Right ventricle myocardium inferior (tissue), 1 donor: ENCODE data around the gene ATP11A. TPM values are rescaled to one million over a fixed set of nuclear protein-coding genes. Genes with fewer than 3 reads are reported as not detected.
"Not testable (repeated sequence)": the region's sequence is repeated elsewhere in the genome, so short reads cannot be mapped to it uniquely, and the experiment has no call there.

Experiments
- ATAC-seq: fragments of 200-7000 bp; cut with Tn5 transposase; one replicate; pipeline ENCODE4 v1.9.1; 2020; ENCODE audit warnings: mild to moderate bottlenecking, moderate library complexity
- DNase-seq: peaks from one replicate; pipeline ENCODE4 v3.0.0; 2021; ENCODE audit errors: missing footprints
- intact Hi-C: fragments of 100-400 bp; cut with DNase I; formaldehyde crosslinking; loops from one replicate; pipeline ENCODE4 v1.11.0; 2022
- total RNA-seq: library from RNA; stranded (reverse); fragmentation: NEBNext Ultra II Directional; extraction: Animal tissue kit (Norgen Biotek cat#: 25700); gene quantifications from one replicate; pipeline ENCODE4 v1.2.1, GENCODE V29; 2021
- donor health status: DM: no; HTN: yes; CAD: no; lungs with severe emphysema.

Gene ATP11A
- total RNA-seq, 1 donor from 2014 or later, result 89.9 TPM

GRCh38 chr13:112664501-112665203, 25.2 kb upstream of the ATP11A start:
- ATAC-seq (no peak), DNase-seq (peak; percentile 48)
- intact Hi-C loops, result no loop called here

GRCh38 chr13:112668924-112669323, 20.9 kb upstream of the ATP11A start:
- no peak for ATAC-seq

DNA sequence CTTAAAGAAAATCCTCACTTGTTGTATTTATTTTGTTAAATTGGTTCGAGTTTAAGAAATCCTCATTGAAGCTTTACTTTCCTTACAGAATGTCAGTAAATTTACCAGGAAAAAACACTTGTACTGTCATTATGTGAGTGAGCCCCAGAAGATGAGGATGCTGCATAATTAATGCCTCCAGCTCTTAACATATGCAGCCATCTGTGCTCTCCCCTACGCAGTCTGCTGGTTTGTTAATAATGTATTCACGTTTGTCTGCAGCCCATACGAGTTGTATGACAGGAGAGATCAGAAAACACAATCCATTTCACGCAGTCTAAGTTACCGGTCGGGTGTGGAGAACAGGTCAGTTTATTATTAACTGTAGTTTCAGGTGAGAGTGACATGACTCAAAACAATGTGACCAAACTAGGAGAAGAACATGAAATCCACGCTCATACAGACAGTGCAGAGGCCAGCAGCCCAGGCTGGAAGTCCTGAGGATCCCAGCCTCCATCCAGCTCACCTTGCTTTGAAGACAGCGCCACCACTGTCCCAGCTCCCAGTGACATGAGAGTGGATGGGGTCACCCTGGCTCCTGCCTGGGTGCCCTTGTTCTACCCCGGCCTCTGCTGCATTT, 19.8 kb upstream of the ATP11A start:
- intact Hi-C loops, result no loop called here
- ATAC-seq (no peak), DNase-seq (no peak)

More at GRCh38 chr13:112668924-112669323, 20.9 kb upstream of the ATP11A start:
- intact Hi-C loops, result no loop called here
- no peak for DNase-seq

- ATAC-seq (no peak), DNase-seq (no peak)
- intact Hi-C loops, result no loop called here
Observed at GRCh38 chr13:112670864-112671263, 19.0 kb upstream of the ATP11A start.

GRCh38 chr13:112671359-112671758, 18.5 kb upstream of the ATP11A start:
- intact Hi-C loops, result no loop called here
- no peak for ATAC-seq
- DNase-seq, result no peak

DNA sequence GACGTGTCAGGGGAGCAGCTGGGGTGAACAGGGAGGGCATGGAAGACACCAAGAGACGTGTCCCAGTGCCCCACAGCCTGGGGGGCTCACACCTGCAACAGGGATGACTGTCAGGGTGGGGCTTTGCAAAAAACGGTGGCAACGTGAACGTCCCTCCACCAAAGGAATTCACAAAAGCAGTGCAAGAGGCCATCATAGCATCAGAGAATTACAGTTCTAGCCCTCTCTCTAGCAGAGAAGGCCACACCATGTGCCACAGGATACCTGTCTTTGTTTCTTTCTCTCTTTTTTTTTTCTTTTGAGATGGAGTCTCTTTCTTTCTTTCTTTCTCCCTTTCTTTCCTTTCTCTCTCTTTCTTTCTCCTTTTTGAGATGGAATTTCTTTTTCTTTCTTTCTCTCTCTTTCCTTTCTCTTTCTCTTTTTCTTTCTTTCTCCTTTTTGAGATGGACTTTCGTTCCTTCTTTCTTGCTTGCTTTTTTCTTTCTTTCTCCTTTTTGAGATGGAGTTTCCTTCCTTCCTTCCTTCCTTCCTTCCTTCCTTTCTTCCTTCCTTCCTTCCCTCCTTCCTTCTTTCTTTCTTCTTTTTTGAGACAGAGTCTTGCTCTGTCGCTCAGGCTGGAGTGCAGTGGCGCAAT, 17.1 kb upstream of the ATP11A start:
- intact Hi-C loops, result no loop called here
- ATAC-seq (no peak), DNase-seq (no peak)

DNA sequence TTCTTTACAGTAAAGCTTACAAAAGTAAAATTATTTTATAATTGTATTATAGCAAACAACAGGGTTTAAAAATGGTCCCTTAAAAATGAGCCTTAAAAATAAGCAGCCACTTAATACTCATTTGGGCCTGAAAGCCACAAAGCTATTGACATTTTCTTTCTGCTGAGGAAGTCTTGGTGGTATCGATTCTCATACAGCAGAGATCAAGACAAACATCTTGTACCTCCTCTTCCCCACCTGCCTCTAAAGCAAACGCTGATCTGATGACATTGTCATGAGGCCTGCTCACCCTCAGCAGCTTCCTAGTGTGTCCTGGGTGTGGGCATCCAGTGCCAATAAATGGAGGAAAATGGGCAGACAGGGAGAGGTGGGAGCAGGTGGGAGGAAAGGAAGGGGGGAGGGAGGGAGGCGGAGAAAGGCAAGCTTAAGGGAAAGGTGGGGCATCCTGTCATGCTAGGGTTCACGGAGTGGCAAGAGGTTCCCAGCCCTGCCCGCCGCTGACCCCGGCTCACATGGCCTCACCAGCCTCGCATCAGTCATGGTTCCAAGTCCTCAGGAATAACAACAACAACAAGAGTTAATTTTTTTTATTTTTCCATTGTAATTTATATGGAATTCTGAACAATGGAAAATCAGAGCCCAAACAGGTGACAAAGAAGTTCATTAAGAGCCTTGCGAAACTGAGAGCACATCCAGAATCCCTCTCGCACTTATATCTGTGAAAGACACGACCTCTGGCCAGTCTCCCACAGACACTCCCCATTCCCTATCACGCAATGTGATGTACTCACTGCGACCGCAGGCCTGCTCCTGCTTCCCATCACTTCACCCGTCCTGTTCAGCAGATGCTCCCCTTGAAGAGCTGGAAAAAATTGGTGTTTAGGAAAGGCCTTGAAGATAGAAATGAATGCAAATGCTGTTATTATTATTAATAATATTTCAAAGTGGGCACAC, 15.1 kb upstream of the ATP11A start:
- ATAC-seq, result no peak
- intact Hi-C loops, result no loop called here
- no peak for DNase-seq

DNA sequence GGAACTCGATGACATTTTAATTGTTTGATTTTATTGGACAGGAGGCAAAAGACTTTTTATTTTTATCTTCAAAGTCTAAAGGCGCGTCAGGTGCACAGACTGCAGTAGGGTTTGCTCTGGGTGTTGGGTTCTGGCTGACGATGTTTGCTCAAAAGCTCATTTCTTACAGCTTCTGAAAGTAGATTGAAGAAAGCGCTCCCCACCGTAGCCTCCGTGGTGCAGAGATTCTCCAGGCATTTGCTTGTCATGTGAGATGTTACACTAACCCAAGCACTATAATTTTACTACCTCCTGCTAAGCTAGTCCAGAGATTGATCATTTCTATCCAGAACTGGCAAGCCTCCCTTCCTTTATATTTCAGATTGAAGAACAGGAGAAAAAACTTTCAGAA, 14.5 kb upstream of the ATP11A start:
- ATAC-seq, result no peak

DNA sequence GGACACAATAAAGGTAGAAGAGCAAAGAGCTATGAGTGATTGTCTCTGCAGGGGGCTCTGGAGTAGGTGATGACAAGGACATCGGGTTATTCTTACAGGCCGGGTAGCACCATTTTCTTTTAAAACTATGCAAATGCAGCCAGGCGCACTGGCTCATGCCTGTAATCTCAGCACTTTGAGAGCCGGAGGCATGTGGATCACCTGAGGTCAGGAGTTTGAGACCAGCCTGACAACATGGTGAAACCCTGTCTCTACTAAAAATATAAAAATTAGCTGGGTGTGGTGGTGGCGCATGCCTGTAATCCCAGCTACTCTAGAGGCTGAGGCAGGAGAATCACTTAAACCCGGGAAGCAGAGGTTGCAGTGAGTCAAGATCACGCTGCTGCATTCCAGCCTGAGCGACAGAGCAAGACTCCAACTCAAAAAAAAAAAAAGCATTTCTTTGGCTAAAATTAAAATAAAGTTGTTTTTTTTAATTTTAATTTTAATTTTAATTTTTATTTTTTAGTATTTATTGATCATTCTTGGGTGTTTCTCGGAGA, 12.3 kb upstream of the ATP11A start:
- intact Hi-C loops, ATAC-seq, DNase-seq: not testable (repeated sequence)

More for the DNA sequence above, 14.5 kb upstream of the ATP11A start:
- intact Hi-C loops, result no loop called here
- no peak for DNase-seq

DNA sequence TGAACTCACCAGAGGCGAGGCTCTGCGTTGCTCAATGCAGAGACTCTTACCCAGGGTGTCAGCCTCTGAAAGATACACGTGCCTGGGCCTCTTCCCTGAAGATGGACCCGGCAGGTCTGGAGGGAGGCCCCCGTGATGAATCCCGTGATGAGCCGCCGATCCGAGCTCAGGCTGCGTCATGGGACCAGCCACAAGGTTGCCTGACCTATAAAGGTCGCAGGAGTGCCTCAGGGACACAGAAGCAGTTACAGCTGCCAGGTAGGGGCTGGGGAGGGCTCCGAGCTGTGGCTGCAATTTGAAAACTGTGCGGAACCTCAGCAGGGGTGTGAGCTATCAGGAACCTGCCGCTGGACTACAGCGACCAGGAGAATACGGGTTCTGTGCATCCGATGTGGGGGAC, 10.5 kb upstream of the ATP11A start:
- DNase-seq (no peak), ATAC-seq (no peak)
- intact Hi-C loops, result no loop called here

DNA sequence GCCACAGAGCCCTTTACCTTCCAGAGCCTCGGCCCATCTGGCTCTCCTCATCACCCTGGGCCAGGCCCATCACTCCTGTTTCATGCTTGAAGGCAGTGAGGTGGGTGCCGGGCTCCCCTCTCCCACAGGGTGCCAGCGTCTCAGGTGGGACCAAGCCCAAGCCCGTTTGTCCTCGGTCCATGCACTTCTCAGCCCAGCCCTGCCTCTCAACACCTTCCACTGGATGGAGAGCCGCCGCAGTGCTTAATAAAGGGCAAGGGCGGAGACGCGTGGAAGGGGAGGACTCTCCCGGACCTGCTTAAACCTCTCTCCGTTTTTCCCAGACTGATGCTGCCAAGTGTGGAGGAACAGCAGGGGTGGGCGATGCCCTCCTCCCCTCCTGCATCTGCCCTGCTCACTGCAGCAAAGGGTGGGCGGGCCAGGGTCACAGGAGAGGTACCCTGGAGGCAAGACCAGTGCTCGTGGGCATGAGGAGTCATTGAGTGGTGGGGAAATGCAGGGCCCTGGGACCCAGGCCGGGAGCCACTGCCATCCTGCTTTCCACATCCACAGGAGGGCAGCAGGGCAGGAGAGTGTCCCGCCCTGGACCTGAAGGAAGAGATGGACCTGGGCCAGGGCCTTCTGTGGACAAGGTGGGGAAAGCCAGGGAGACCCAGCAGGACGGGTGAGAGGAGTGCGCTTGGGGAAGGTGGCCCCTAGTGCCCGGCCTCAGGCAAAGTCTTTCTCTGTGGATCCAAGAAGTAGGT, 9.7 kb upstream of the ATP11A start:
- ATAC-seq (no peak), DNase-seq (no peak)
- intact Hi-C loops, result loop anchor here (10.0 kb wide), 1 partner anchor 135 kb away; no protein-coding TSS in a partner anchor

GRCh38 chr13:112680741-112681360, 9.0 kb upstream of the ATP11A start:
- intact Hi-C loops, result loop anchor here (10.0 kb wide), 1 partner anchor 134 kb away; no protein-coding TSS in a partner anchor
- ATAC-seq, result no peak
- no peak for DNase-seq

DNA sequence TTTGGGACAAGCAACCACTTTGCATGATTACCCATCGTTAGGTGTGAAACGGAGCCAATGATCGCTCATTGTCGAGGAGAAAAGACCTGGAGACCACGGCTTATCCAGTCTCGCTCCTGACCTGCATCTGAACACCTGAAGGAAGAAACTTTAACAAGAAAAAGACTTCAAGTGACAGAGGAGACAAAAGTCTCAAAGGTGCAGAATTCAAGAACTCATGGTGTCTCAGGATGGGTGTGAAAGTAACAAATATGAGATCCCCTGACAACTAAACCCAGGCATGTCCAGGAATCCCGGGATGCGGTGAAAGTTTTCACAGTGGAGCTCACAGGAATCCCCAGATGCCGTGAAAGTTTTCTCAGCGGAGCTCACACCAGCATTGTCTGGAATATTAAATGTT, 6.3 kb upstream of the ATP11A start:
- intact Hi-C loops, result loop anchor here (10.0 kb wide), 1 partner anchor 131 kb away; no protein-coding TSS in a partner anchor
- ATAC-seq (no peak), DNase-seq (no peak)

- intact Hi-C loops, result loop anchor here (10.0 kb wide), 1 partner anchor 131 kb away; no protein-coding TSS in a partner anchor
- no peak for DNase-seq
- ATAC-seq, result no peak
Observed at GRCh38 chr13:112684071-112684845, 5.6 kb upstream of the ATP11A start.

DNA sequence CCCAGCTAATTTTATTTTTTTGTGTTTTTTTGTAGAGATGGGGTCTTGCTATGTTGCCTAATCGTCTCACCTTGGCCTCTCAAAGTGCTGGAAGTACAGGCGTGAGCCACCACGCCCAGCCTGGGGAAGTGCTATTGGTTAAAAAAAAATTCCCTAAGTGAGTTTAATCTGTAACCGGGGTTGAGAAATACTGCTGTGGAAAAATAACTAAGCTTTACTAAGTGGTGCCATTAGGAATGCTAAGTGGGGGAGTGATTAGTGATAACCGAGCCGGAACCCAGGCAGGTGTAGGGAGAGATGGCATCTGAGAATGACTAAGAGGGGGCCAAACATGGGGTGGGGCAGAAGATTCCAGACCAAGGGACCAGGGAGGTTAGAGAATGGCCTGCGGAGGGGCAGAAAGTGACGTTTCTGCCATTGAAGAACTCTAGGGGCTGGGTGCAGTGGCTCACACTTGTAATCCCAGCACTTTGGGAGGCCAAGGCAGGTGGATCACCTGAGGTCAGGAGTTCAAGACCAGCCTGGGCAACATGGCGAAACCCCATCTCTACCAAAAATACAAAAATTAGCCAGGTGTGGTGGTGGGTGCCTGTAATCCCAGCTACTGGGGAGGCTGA, 4.5 kb upstream of the ATP11A start:
- intact Hi-C loops, result loop anchor here (5.0 to 10.0 kb wide), 2 partner anchors 43 to 130 kb away; no protein-coding TSS in a partner anchor
- not testable (repeated sequence) for ATAC-seq, DNase-seq

DNA sequence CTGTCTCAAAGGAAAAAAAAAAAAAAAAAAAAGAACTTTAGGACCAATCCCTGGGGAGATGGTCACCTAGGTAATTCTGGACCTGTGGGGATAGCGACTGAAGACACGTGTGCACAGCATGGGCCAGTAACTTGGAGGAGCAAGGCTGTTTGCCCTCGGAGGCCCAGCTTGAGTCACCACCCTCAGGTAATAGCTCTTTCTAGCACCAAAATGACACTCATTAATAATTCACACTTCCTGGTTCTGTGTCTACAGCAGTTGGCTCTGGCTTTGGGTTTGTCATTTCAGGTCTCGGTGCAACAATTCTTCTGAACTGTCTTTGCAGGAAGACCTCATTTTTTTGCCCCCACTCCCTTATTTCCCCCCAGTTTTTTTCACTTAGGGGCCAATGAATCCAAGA, 3.9 kb upstream of the ATP11A start:
- DNase-seq (no peak), ATAC-seq (no peak)
- intact Hi-C loops, result loop anchor here (5.0 to 10.0 kb wide), 2 partner anchors 44 to 129 kb away; no protein-coding TSS in a partner anchor
